A549 (cell line): ENCODE data around the gene GTPBP1. TPM values are rescaled to one million over a fixed set of nuclear protein-coding genes. Genes with fewer than 3 reads are reported as not detected.

ENCODE experiments used
- ATAC-seq, 2 experiments: fragments of 200-7000 bp in 1 of 2; fragments of >200 bp in 1 of 2; cut with Nextera tagmentation in 1 of 2; cut with Tn5 transposase in 1 of 2; 3 replicates each; pipeline versions ENCODE4 v1.8.0 to v1.9.1; 2018 to 2020; ENCODE audit warnings: mild to moderate bottlenecking in 1 of 2, moderate library complexity in 1 of 2
- CTCF ChIA-PET: fragments of 300-600 bp; sonication (Branson Sonifier 250); formaldehyde crosslinking; extraction: SDS; loops from one replicate; lab custom pipeline; 2021; ENCODE audit warnings: antibody characterized with exemption, inconsistent platforms; lab: Yijun Ruan, JAX
- POLR2A ChIA-PET: fragments of 350-600 bp; formaldehyde crosslinking; extraction: SDS; loops from one replicate; lab custom pipeline; 2021; ENCODE audit warnings: antibody characterized with exemption, inconsistent platforms; lab: Yijun Ruan, JAX
- DNase-seq, 2 experiments: peaks; one replicate each; pipeline versions ENCODE4 v3.0.0 to v3.0.0-alpha.2; 2011 to 2016; ENCODE audit warnings: low read depth in 1 of 2, low spot score in 1 of 2
- FAIRE-seq: peaks from 2 replicates; lab custom pipeline; 2011; peaks lifted over from hg19 to GRCh38; lab: Jason Lieb, UNC
- H3K27ac ChIP-seq, 2 experiments: fragments of >200 bp; sonication (Bioruptor Twin); formaldehyde crosslinking; 3 replicates each; pipeline ENCODE4 v1.5.1; 2016 to 2017
- H3K4me1 ChIP-seq: fragments of >200 bp; sonication (Bioruptor Twin); formaldehyde crosslinking; 3 replicates; pipeline ENCODE4 v1.6.1; 2016
- H3K4me2 ChIP-seq: fragments of >200 bp; sonication (Bioruptor Twin); formaldehyde crosslinking; 3 replicates; pipeline ENCODE4 v1.6.1; 2016
- H3K4me3 ChIP-seq: fragments of >200 bp; sonication (Bioruptor Twin); formaldehyde crosslinking; 3 replicates; pipeline ENCODE4 v1.5.1; 2016
- H3K9me3 ChIP-seq: fragments of >200 bp; sonication (Bioruptor Twin); formaldehyde crosslinking; 3 replicates; pipeline ENCODE4 v1.6.1; 2016
- ATOH8 ChIP-seq: fragments of 250-450 bp; sonication (Bioruptor Pico); IDR thresholded peaks from 2 replicates; pipeline ENCODE4 v1.5.0; 2020; ENCODE audit warnings: low read depth, mild to moderate bottlenecking, moderate library complexity
- BCL3 ChIP-seq: fragments of >200 bp; sonication (Bioruptor Twin); formaldehyde crosslinking; IDR thresholded peaks from 3 replicates; pipeline ENCODE4 v1.6.1; 2016
- CHD4 ChIP-seq: fragments of 200-600 bp; sonication (generic); IDR thresholded peaks from 2 replicates; pipeline ENCODE4 v1.6.1; 2016; ENCODE audit warnings: antibody characterized with exemption, mild to moderate bottlenecking, borderline replicate concordance
- EHMT2 ChIP-seq: fragments of 200-600 bp; sonication (generic); IDR thresholded peaks from 2 replicates; pipeline ENCODE4 v1.6.1; 2016; ENCODE audit warnings: antibody characterized with exemption, low read depth, mild to moderate bottlenecking, moderate library complexity
- EP300 ChIP-seq, 2 experiments: fragments of >200 bp; sonication (Bioruptor Twin); formaldehyde crosslinking; IDR thresholded peaks; 2 replicates in 1 of 2; 3 replicates in 1 of 2; pipeline ENCODE4 v1.6.1; 2016 to 2017
- FOSB ChIP-seq: fragments of 250-450 bp; sonication (Bioruptor Pico); IDR thresholded peaks from 2 replicates; pipeline ENCODE4 v1.5.0; 2020; ENCODE audit warnings: mild to moderate bottlenecking, moderate library complexity
- HDAC2 ChIP-seq: fragments of 200-600 bp; sonication (generic); IDR thresholded peaks from 2 replicates; pipeline ENCODE4 v1.6.1; 2016
- HOXA7 ChIP-seq: fragments of 250-450 bp; sonication (Bioruptor Pico); IDR thresholded peaks from 2 replicates; pipeline ENCODE4 v1.5.0; 2020; ENCODE audit warnings: mild to moderate bottlenecking, moderate library complexity
- JUN ChIP-seq, 2 experiments: fragments of >200 bp; sonication (Bioruptor Twin); formaldehyde crosslinking; IDR thresholded peaks; 2 replicates in 1 of 2; 3 replicates in 1 of 2; pipeline ENCODE4 v1.6.1; 2016 to 2017
- KDM5A ChIP-seq: fragments of 200-600 bp; sonication (generic); IDR thresholded peaks from 2 replicates; pipeline ENCODE4 v1.6.1; 2016; ENCODE audit warnings: antibody characterized with exemption, mild to moderate bottlenecking
- NPAS2 ChIP-seq: fragments of 250-450 bp; sonication (Bioruptor Pico); IDR thresholded peaks from 2 replicates; pipeline ENCODE4 v1.8.0; 2022; ENCODE audit warnings: mild to moderate bottlenecking, moderate library complexity, borderline replicate concordance
- RARB ChIP-seq: fragments of 250-450 bp; sonication (Bioruptor Pico); IDR thresholded peaks from 2 replicates; pipeline ENCODE4 v1.8.0; 2021; ENCODE audit warnings: mild to moderate bottlenecking, moderate library complexity
- RFX5 ChIP-seq: fragments of 450-650 bp; IDR thresholded peaks from 2 replicates; pipeline ENCODE4 v1.7.1; 2014; ENCODE audit warnings: antibody characterized with exemption, mild to moderate bottlenecking, moderate library complexity
- SREBF2 ChIP-seq: fragments of 450-650 bp; IDR thresholded peaks from 2 replicates; pipeline ENCODE4 v1.6.1; 2014; ENCODE audit warnings: mild to moderate bottlenecking, moderate library complexity
- TFCP2L1 ChIP-seq: fragments of 250-450 bp; sonication (Bioruptor Pico); IDR thresholded peaks from 2 replicates; pipeline ENCODE4 v1.5.0; 2021; ENCODE audit warnings: mild to moderate bottlenecking
- TP53 ChIP-seq: fragments of 250-450 bp; sonication (Bioruptor Pico); IDR thresholded peaks from 2 replicates; pipeline ENCODE4 v1.5.0; 2021; ENCODE audit warnings: mild to moderate bottlenecking, moderate library complexity
- USF2 ChIP-seq: fragments of 450-650 bp; IDR thresholded peaks from 2 replicates; pipeline ENCODE4 v1.6.1; 2014; ENCODE audit warnings: antibody characterized with exemption
- ZNF302 ChIP-seq: fragments of 250-450 bp; sonication (Bioruptor Pico); IDR thresholded peaks from 2 replicates; pipeline ENCODE4 v1.9.0; 2021; ENCODE audit warnings: inconsistent platforms, mild to moderate bottlenecking, moderate library complexity
- ZSCAN20 ChIP-seq: fragments of 250-450 bp; sonication (Bioruptor Pico); IDR thresholded peaks from 2 replicates; pipeline ENCODE4 v1.8.0; 2022; ENCODE audit warnings: mild to moderate bottlenecking, moderate library complexity
- WGBS: methylation state at CpG from one replicate; pipeline ENCODE4 v1.1.6; 2017; ENCODE audit errors: missing lambda C conversion rate; 5-methylcytosine and 5-hydroxymethylcytosine counted together
- polyA plus RNA-seq, 4 experiments: library from polyadenylated mRNA; depleted of rRNA in 3 of 4; stranded (reverse); fragments of >200 nt; fragmentation: RNase III in 1 of 4; extraction: RNeasy Plus Mini Kit Qiagen cat#74134 plus additional on column Dnase treatment in 1 of 4; gene quantifications; 2 replicates in 3 of 4; 3 replicates in 1 of 4; pipeline ENCODE4 v1.2.3, GENCODE V29; 2011 to 2017
- TF ChIP-seq, protein P1 (sequence below): fragments of >200 bp; sonication (Bioruptor Twin); formaldehyde crosslinking; IDR thresholded peaks from 2 replicates; pipeline ENCODE4 v1.6.1; 2016

GTPBP1 gene
- polyA plus RNA-seq, 2 of the 4 experiments (the other 2 are of a cell fraction): 9.0 to 15.1 TPM

DNA sequence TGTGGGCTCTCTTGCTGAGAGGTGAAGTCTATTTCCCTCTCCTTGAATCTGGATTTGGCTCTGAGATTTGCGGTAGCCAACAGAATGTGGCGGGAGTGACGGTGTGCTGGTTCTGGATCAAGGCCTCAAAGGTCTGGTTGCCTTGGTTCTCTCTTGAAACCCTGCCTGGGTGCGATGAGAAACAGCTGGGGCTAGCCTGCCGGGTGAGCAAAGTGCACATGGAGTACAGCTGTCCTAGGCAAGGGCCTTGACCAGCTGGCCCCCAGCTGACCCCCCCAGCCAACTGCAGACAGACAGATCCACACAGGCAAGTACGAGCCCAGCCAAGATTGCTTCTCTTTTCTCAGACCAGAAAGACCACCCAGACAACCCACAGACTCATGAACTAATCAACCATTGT lies 39.2 kb downstream of the GTPBP1 start:
- ChIA-PET CTCF (interaction anchor here (0.7 kb wide), 2 partner anchors 23 to 662 kb away, joined by 3 to 4 read pairs; no protein-coding TSS in a partner anchor), POLR2A (no interaction called here)
- no peak overlapping the region for H3K4me2 ChIP-seq

GRCh38 chr22:38745676-38746460 lies 40.1 kb downstream of the GTPBP1 start:
- DNase-seq: no peak

More for the DNA sequence above, 39.2 kb downstream of the GTPBP1 start:
- TF ChIP-seq JUN (IDR thresholded peaks at IDR 0.05) (no peak), ATOH8 (CRISPR knock-in tag) (no peak), ZNF302 (CRISPR knock-in tag) (no peak), ZSCAN20 (CRISPR knock-in tag) (no peak), RARB (CRISPR knock-in tag) (no peak), HDAC2 (no peak), RFX5 (no peak)
- TF ChIP-seq, protein P1, sequence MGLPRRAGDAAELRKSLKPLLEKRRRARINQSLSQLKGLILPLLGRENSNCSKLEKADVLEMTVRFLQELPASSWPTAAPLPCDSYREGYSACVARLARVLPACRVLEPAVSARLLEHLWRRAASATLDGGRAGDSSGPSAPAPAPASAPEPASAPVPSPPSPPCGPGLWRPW: no peak
- TF ChIP-seq, all 56 proteins: peak for 0
- Histone ChIP-seq H3K27ac (no peak overlapping the region), H3K4me1 (no peaks in the 10 kb centered on the region), H3K4me3 (no peak overlapping the region), H3K9me3 (no peaks in the 10 kb centered on the region)
- DNase-seq (no peak), FAIRE-seq (no peak), ATAC-seq (no peak)
- WGBS: 85% methylated on average over 4 of the region's 6 CpGs

More at GRCh38 chr22:38745676-38746460, 40.1 kb downstream of the GTPBP1 start:
- ChIA-PET CTCF (interaction anchor here (0.9 to 3.8 kb wide), 3 partner anchors 12 to 349 kb away, joined by 3 to 27 read pairs (median 3); no protein-coding TSS in a partner anchor), POLR2A (no interaction called here)
- 89% methylated on average over 8 of the region's 14 CpGs for WGBS
- ATAC-seq: no peak
- Histone ChIP-seq H3K4me3 (no peak overlapping the region), H3K9me3 (no peaks in the 10 kb centered on the region), H3K27ac (no peak overlapping the region), H3K4me2 (no peak overlapping the region), H3K4me1 (no peaks in the 10 kb centered on the region)
- TF ChIP-seq HOXA7 (CRISPR knock-in tag) (no peak), NPAS2 (CRISPR knock-in tag) (no peak), EHMT2 (no peak), USF2 (no peak), CHD4 (no peak), SREBF2 (no peak), TFCP2L1 (CRISPR knock-in tag) (no peak), JUN (IDR thresholded peaks at IDR 0.05) (no peak), BCL3 (no peak), EP300 (IDR thresholded peaks at IDR 0.05) (no peak), KDM5A (no peak), ZSCAN20 (CRISPR knock-in tag) (no peak), FOSB (no peak), TP53 (CRISPR knock-in tag) (no peak)
- TF ChIP-seq, protein P1: no peak
- FAIRE-seq: no peak
